ENCODE measurements around the gene GNAI1.

The GNAI1 gene

GRCh38 chr7:80134536-80135308, at the start of gene GNAI1:
Gene GNAI1, plus strand, starts transcription at chr7:80134831. Its CDS starts 330 bp downstream, at chr7:80135161.
- peak; percentile 78 for DNase-seq

- DNase-seq, result peak; percentile 64
Measured at GRCh38 chr7:80087051-80087770, 47.4 kb upstream of the GNAI1 start.

- DNase-seq, result peak; percentile 53
Measured at GRCh38 chr7:80087771-80088170, 46.9 kb upstream of the GNAI1 start.

GRCh38 chr7:80088705-80089104, 45.9 kb upstream of the GNAI1 start:
- peak; percentile 55 for DNase-seq

GRCh38 chr7:80089366-80089765, 45.3 kb upstream of the GNAI1 start:
- DNase-seq, result peak; percentile 74

GRCh38 chr7:80093349-80093748, 41.3 kb upstream of the GNAI1 start:
- DNase-seq, result no peak

GRCh38 chr7:80095545-80095944, 39.1 kb upstream of the GNAI1 start:
- DNase-seq, result peak; percentile 53

GRCh38 chr7:80097756-80098155, 36.9 kb upstream of the GNAI1 start:
- DNase-seq, result peak; percentile 13

GRCh38 chr7:80098795-80099194, 35.8 kb upstream of the GNAI1 start:
- no peak for DNase-seq

- no peak for DNase-seq
Measured at GRCh38 chr7:80100254-80100653, 34.4 kb upstream of the GNAI1 start.

- no peak for DNase-seq
Measured at GRCh38 chr7:80105701-80106408, 28.8 kb upstream of the GNAI1 start.

- no peak for DNase-seq
Measured at GRCh38 chr7:80106498-80107113, 28.0 kb upstream of the GNAI1 start.

GRCh38 chr7:80107278-80107677, 27.4 kb upstream of the GNAI1 start:
- no peak for DNase-seq

GRCh38 chr7:80110376-80110775, 24.3 kb upstream of the GNAI1 start:
- DNase-seq, result no peak

GRCh38 chr7:80114159-80114558, 20.5 kb upstream of the GNAI1 start:
- no peak for DNase-seq

GRCh38 chr7:80124526-80125264, 9.9 kb upstream of the GNAI1 start:
- no peak for DNase-seq

- no peak for DNase-seq
Measured at GRCh38 chr7:80127412-80128160, 7.0 kb upstream of the GNAI1 start.

- no peak for DNase-seq
Measured at GRCh38 chr7:80128918-80129317, 5.7 kb upstream of the GNAI1 start.

- no peak for DNase-seq
Measured at GRCh38 chr7:80129785-80130184, 4.8 kb upstream of the GNAI1 start.

GRCh38 chr7:80131675-80132435, 2.8 kb upstream of the GNAI1 start:
- no peak for DNase-seq

- DNase-seq, result no peak
Measured at GRCh38 chr7:80132594-80132993, 2.0 kb upstream of the GNAI1 start.
